NCI-H345 (cell line): ENCODE measurements around the gene SCO1.
"Not testable (repeated sequence)": the region's sequence is repeated elsewhere in the genome, so short reads cannot be mapped to it uniquely, and the experiment has no call there.

ENCODE experiments used
- DNase-seq: peaks from one replicate; lab custom pipeline; 2025; lab: John Stamatoyannopoulos, UW

Gene SCO1

GRCh38 chr17:10725262-10725661 lies 27.9 kb upstream of the SCO1 start:
- no peak for DNase-seq

DNA sequence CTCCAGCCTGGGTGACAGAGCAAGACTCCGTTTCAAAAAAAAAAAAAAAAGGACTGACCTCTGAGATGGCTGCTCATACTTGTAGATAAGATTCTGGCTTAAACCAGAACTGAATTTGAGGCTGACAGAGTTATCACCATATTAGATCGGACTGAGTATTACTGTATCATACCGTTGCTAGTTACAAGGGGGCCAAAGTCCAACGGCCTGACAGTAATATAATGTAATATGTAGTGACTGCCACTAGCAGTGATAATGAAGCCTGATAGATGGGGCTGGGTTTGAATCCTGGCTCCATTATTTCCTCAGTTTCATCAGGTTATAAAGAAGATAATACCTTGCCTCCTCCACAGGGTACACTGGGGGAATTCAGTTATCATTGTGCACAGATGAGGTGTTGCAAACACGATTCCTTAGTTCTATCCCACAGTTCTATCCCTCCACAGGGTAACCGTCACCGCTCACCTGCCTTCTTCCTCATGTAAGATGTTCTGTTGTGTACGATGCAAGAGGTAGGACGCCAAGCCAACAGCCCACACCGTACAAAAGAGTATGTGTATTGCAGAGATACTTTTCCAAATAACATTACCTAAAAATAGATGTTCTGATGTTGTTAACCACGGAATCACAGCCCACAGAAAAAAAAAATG lies 27.3 kb upstream of the SCO1 start:
- no peak for DNase-seq

- no peak for DNase-seq
Observed at GRCh38 chr17:10718547-10718946, 21.2 kb upstream of the SCO1 start.

DNA sequence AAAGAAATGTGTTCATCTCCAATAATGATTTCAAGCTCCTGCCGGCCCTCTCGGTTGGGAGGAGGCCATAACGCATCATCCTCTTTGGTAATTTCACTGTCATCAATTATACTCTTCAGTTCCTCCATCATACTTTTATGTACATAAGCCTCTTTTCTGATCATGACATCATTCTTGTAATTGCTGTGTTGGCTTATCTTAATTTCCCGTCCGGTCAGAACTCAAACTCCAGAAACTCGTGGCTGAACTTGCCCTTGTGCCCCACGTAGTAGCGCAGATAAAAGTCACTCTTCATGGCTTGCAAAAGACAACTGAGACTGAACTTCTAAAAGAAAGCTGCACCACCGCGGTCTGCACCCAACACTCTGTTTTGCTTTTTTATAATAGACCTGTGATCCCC lies 18.9 kb upstream of the SCO1 start:
- DNase-seq = no peak

DNA sequence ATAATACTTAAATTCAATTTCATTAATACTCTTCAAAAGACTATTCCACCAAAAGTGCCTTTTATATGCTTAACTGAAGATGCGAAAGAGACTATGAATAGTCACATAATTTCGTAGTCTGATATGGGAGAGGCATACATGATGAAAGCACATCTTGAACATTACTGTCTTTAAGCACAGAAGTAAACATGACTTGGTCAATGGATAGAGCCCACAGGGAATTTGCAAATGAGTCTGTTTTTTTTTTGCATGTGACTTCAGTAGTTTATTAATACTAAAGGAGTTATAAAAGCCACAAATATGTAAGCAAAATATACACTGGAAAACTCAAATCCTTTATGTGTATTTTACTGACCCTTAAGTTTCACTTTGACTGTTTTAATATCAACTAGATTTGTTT lies 16.0 kb upstream of the SCO1 start:
- DNase-seq = no peak

DNA sequence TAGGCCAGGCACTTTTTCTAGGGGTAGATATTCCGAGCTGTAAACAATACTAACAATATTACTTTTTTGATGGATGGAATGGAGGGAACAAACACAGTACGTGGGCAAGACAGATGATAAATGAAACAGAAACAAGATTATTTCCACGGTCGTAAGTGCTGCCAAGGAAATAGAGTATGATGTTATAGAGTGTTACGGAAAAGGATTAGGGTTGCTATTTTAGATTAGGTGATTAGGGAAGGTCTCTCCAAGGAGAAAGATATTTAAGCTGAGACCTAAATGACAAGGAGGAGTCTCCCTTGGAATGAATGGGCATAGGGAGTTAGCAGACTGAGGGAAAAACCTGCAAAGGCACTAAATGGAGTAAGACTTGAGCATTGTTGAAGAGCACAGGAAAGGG lies 8.4 kb upstream of the SCO1 start:
- DNase-seq = no peak

DNA sequence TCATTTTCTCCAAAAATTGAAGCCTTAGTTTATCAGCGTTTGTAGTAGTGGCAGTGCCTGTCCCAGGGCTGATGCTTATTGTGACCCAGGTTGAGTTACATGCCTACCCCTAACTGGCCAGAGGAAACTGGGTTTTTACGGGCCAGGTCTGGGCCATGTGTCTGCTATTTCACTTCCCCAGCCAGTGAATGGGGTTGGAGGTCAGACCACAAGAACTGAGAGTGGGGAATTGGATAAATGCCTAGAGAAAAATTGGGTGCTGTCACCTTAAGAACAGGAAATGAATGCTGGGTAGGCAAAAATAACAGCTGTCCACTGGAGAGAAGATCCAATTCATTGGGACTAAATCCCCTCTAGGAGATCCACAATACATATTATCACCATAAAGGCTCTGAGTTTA lies 5.2 kb upstream of the SCO1 start:
- no peak for DNase-seq

- no peak for DNase-seq
Observed at GRCh38 chr17:10699856-10700255, 2.5 kb upstream of the SCO1 start.

GRCh38 chr17:10698096-10698818 lies 924 bp upstream of the SCO1 start:
- no peak for DNase-seq

- DNase-seq = not testable (repeated sequence)
Observed at GRCh38 chr17:10695875-10696407, 1.4 kb downstream of the SCO1 start.

GRCh38 chr17:10687499-10687898 lies 9.8 kb downstream of the SCO1 start:
- DNase-seq = no peak

DNA sequence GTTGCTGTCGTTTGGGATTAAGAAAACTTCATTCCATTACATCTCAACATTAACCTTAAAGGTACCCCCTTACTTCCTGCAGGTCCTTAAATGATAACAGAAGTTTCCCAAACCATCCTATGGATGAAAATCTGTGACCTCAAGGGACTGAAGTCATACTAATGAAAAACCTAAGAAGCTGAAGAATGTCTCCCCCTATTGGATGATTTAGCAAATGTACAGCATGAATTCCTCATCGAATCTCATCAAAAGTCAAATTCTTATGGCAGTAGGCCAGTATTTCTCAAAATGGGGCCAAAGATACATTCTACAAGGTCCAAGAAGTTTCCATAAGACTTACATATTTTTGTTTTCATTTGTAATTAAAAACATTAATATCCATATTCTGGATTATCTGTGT lies 13.5 kb downstream of the SCO1 start:
- no peak for DNase-seq

DNA sequence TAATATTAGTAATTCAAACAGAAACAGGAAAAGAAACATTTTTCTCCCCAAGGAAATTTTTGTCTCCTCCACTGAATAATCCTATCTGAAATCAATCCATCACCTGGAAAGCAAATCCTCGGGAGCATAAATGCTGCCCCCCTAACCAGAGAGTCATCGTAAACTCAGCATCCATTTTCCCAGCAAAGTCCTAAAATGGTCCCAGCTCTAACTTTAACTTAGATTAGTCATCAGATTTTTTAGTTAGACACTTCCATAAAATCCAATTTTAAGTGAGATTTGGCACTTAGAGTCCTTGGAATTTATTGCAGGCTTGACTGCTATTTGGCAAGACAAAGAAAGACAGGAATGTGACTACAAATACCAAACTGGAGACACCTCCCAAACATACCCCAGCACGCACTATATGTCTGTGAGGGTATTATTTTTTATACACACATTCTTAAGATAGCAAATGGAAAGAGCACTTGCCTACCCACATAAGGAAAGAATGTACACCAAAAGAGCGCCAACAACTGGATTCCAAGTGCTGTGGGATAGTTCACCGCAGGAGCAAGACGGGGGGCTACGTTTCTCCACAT lies 15.4 kb downstream of the SCO1 start:
- DNase-seq = no peak

GRCh38 chr17:10674704-10675103 lies 22.6 kb downstream of the SCO1 start:
- DNase-seq = no peak

DNA sequence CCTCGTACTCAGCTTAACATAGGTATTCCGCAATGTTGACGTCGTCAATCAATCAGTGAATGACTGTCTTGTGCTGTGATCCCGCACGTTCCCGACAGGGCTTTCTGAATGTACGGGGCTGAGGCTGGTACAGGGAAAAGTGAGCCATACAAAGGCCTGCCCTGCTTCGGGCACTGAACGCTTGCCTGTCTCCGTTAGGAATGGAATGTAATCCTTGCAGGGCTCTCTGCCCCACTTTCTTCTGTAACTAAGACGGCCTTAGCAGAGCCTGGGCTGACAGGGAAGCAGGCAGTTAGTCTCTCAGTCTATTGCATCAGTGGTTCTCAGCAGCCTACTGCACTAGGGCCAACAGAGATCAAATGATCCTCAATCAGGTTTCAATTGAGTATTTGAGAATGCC lies 24.0 kb downstream of the SCO1 start:
- DNase-seq = no peak

DNA sequence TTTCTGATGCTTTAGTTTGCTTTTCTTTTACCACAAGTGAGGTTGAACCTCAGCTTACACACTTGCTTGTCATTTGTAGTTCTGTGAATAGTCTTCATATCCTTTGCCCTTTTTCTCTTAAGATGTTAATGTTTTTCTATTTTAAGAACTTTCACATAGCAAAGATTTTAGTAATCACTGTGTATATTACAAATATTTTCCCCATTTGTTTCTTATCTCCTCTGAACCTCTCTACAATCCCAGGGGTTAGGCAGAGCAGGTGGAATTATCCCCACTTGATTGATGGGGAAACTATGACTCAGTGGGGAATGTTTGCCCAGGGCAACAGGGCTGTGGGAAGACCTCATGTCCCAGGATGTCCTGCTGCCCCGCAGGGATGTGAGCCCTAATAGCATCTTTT lies 28.6 kb downstream of the SCO1 start:
- no peak for DNase-seq

DNA sequence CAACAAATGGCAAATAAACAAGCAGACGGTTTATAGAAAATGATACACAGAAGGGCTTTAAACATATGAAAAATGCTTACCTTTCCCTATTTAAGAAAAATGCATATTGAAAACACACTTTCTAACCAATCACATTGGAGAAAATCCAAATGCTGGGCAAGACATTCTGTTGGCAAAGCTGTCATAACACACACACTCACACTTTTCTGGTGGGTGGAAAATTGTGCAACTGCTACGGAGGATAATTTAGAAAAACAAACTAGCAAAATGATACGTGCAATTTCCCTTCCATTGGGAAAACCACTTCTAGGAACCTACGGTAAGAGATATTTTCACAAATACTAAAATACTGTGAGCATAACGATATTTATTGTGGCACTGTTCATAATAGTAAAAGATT lies 30.4 kb downstream of the SCO1 start:
- no peak for DNase-seq

GRCh38 chr17:10664571-10664970 lies 32.8 kb downstream of the SCO1 start:
- DNase-seq = no peak

DNA sequence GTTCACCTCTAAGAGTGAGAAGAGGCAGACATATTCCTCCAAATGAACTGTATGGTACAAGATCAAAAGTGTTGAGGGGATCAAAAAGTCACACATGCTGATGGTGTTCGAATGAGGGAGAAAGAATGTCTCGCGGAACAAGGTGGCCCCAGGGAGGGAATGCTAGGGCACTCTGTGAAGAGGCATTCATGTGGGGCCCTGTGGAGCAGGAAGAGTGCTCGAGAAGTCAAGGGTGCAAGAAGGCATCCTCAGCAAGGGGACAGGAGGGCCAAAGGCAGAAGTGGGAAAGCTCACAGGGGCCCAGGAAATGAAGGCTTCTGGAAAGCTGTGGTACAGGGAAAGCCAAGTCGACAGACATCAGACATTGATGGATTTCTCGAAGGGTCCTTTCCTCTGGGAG lies 34.1 kb downstream of the SCO1 start:
- no peak for DNase-seq

DNA sequence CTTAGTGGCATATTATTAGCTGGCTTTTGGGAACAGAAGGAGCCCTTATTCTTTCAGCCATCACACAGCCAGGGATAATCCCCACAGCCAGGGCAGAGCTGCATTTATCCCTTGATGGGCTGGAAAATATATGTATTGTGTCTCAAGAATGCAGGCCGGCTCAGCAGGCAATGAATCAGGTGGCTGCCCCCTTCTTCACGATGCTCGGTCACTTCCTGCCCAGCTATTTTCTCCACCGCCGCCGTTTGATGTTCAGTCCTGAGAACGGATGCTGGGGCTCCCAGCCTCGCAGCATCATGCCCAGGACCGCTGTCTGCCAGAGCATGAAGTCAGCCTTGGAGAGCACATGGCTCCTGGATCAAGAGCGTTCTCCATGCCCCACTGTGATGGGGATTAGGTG lies 35.9 kb downstream of the SCO1 start:
- no peak for DNase-seq

GRCh38 chr17:10657879-10658278 lies 39.5 kb downstream of the SCO1 start:
- DNase-seq = no peak

- no peak for DNase-seq
Observed at GRCh38 chr17:10657148-10657547, 40.2 kb downstream of the SCO1 start, which contains the start of gene MYH3. Gene MYH3, minus strand, starts transcription at chr17:10657309. Its CDS starts 2,245 bp downstream, at chr17:10655064.

DNA sequence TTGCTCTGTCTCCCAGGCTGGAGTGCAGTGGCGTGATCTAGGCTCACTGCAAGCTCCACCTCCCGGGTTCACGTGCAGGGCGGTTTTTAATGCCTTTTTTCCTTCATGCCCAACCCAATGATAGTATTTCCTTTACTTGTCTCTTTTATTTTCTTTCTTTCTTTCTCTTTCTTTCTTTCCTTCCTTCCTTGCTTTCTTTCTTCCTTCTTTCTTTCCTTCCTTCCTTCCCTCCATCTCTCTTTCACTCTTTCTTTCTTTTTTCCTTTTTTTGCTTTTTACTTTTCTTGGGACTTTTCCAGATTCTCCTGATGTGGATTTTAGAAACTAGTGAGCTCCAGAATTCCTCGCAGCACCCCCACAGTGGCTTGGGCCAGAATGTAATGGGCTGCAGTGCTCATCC lies 43.3 kb downstream of the SCO1 start:
- no peak for DNase-seq
